Karpas-422 (cell line): Measurements from ENCODE around the gene ALPP. TPM values are rescaled to one million over a fixed set of nuclear protein-coding genes. Genes with fewer than 3 reads are reported as not detected.

ENCODE experiments used
- DNase-seq: peaks from one replicate; pipeline ENCODE4 v3.0.0-alpha.2; 2015
- H2AFZ ChIP-seq: fragments of 200-600 bp; sonication (generic); 2 replicates; pipeline ENCODE4 v1.6.1; 2014; ENCODE audit warnings: antibody characterized with exemption, low read length, mixed read lengths
- H3K27ac ChIP-seq: fragments of 200-600 bp; sonication (generic); 2 replicates; pipeline ENCODE4 v1.5.1; 2014; ENCODE audit warnings: mild to moderate bottlenecking, low read length, moderate library complexity
- H3K27me3 ChIP-seq: fragments of 200-600 bp; sonication (generic); 2 replicates; pipeline ENCODE4 v1.6.1; 2014; ENCODE audit warnings: low read length, mixed read lengths
- H3K36me3 ChIP-seq: fragments of 200-600 bp; sonication (generic); 2 replicates; pipeline ENCODE4 v1.6.1; 2014; ENCODE audit warnings: low read length, mixed read lengths; ENCODE audit not compliant: insufficient read depth
- H3K4me1 ChIP-seq: fragments of 200-600 bp; sonication (generic); 2 replicates; pipeline ENCODE4 v1.6.1; 2014; ENCODE audit warnings: mild to moderate bottlenecking, low read length, mixed read lengths
- H3K4me2 ChIP-seq: fragments of 200-600 bp; sonication (generic); 2 replicates; pipeline ENCODE4 v1.6.1; 2014; ENCODE audit warnings: low read length, low read depth, mild to moderate bottlenecking; ENCODE audit not compliant: poor library complexity, severe bottlenecking
- H3K4me3 ChIP-seq: fragments of 200-600 bp; sonication (generic); 2 replicates; pipeline ENCODE4 v1.5.1; 2014; ENCODE audit warnings: mild to moderate bottlenecking, antibody characterized with exemption, low read length, mixed read lengths
- H3K79me2 ChIP-seq: fragments of 200-600 bp; sonication (generic); 2 replicates; pipeline ENCODE4 v1.6.1; 2014; ENCODE audit warnings: mild to moderate bottlenecking, low read length, mixed read lengths
- H3K9ac ChIP-seq: fragments of 200-600 bp; sonication (generic); 2 replicates; pipeline ENCODE4 v1.6.0; 2014; ENCODE audit warnings: low read length
- H3K9me2 ChIP-seq: fragments of 200-600 bp; sonication (generic), shearing (Covaris generic); replicated peaks from 2 replicates; pipeline ENCODE4 v1.6.0; 2014; ENCODE audit warnings: mild to moderate bottlenecking, low read length, moderate library complexity; ENCODE audit not compliant: insufficient read depth
- H3K9me3 ChIP-seq: fragments of 300-700, 200-600 bp; sonication (generic); 2 replicates; pipeline ENCODE4 v1.6.1; 2014; ENCODE audit warnings: low read length, mixed read lengths
- H4K20me1 ChIP-seq: fragments of 200-600 bp; sonication (generic); 2 replicates; pipeline ENCODE4 v1.6.1; 2014; ENCODE audit warnings: mild to moderate bottlenecking, antibody characterized with exemption, low read length, low read depth; ENCODE audit not compliant: insufficient read depth
- total RNA-seq: library from RNA; depleted of rRNA; stranded (reverse); fragments of >200 nt; shearing (Covaris generic); gene quantifications from 2 replicates; pipeline ENCODE4 v1.2.3, GENCODE V29; 2014; ENCODE audit warnings: low replicate concordance

Gene ALPP
- total RNA-seq, 1 experiment from 2014 or later = not detected

DNA sequence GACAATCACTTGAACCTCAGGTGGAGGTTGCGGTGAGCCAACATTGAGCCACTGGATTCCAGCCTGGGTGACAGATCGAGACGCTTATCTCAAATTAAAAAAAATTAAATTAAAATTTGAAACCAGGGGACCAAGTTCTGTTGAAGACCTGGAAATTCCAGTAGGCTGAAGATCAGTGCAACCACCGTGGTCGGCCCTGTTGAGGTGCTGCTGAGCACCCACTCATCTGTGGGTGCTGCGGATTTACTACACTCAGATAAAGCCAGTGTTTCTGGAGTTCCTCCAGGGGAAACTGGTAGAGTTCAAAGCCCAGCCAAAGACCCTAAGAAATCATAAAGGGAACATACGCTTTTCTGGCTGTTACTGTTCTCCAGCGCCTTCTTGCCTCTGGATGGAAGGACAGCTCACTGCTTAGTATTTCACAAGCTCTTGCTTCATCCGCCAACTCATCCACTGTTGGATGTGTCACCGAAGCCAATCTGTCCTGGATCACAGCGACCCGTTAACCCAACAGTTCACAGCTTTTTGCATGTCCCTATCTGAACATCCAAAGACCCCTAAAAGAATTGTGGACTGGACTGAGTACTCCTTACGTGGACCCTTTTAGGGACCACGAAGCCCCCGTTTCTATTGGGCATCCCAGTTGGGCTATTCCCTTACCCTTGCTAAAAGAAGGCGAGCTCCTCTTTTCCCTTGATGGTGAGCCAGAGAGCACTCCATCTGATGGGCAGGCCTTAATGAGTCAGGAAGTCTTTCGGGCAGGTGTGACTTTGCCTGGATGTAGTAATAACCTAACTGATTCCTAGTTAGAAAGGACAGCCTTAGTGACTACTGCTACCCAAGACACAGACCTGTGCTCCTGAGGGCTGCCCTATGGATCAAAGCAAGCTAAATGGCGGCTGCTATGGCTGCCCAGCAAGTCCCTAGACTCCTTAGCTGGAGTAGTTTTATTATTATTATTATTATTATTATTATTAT, 6.0 kb upstream of the ALPP start:
- Histone ChIP-seq H3K9me3 (no peaks in the 10 kb centered on the region), H3K79me2 (no peaks in the 10 kb centered on the region), H3K9me2 (no peaks in the 10 kb centered on the region), H3K4me2 (no peak overlapping the region), H3K27ac (no peak overlapping the region), H4K20me1 (no peaks in the 10 kb centered on the region), H3K27me3 (no peaks in the 10 kb centered on the region), H3K36me3 (no peaks in the 10 kb centered on the region), H3K9ac (no peak overlapping the region), H2AFZ (no peak overlapping the region), H3K4me1 (no peaks in the 10 kb centered on the region), H3K4me3 (no peak overlapping the region)
- DNase-seq = no peak

DNA sequence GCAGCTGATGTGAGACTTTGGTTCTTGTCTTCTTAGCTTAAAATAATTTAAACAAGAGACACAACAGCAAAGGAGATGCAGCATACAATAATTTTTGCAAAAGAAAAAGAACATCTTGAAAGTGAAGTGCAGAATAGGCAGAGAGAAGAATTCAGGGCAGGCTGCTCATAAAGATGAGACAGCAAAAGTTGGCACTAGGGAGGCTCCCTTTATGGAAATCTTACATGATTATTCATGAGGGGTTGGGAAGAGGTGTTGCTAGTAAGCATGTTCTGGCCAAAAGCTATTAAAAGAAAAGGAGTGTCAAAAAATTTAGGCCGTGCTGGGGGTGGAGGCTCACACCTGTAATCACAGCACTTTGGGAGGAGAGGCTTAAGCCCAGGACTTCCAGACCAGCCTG, 4.2 kb upstream of the ALPP start:
- Histone ChIP-seq H3K9me3 (no peaks in the 10 kb centered on the region), H3K9me2 (no peaks in the 10 kb centered on the region), H2AFZ (no peak overlapping the region), H3K4me3 (no peak overlapping the region), H4K20me1 (no peaks in the 10 kb centered on the region), H3K27ac (no peak overlapping the region), H3K36me3 (no peaks in the 10 kb centered on the region), H3K4me2 (no peak overlapping the region), H3K4me1 (no peaks in the 10 kb centered on the region), H3K9ac (no peak overlapping the region), H3K79me2 (no peaks in the 10 kb centered on the region), H3K27me3 (no peaks in the 10 kb centered on the region)
- no peak for DNase-seq

DNA sequence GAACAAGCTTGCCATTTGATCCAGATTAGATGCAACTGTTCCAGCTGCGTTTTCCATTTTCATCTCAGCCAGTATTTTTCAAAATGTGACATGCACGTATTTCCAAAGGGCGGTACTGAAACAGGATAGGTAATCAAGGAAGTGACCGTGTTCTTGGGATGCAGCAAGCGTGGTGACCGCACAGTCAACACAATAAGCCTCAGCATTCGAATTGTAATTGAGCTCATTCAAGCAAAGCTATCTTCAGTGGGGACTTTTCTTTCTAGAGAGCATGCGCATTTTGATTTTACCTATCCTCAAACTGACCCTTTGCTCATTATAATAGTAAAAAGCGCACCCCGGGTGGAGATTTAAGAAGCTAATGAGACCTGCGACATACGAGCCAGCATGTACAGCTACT, 3.4 kb upstream of the ALPP start:
- H2AFZ ChIP-seq = no peak overlapping the region
- H3K27me3 ChIP-seq = no peaks in the 10 kb centered on the region
- H3K9me3 ChIP-seq = no peaks in the 10 kb centered on the region
- no peak overlapping the region for H3K9ac ChIP-seq
- no peaks in the 10 kb centered on the region for H3K79me2 ChIP-seq
- no peaks in the 10 kb centered on the region for H3K9me2 ChIP-seq
- H3K36me3 ChIP-seq = no peaks in the 10 kb centered on the region
- H4K20me1 ChIP-seq = no peaks in the 10 kb centered on the region
- H3K27ac ChIP-seq = no peak overlapping the region
- H3K4me3 ChIP-seq = no peak overlapping the region
- H3K4me2 ChIP-seq = no peak overlapping the region
- DNase-seq = no peak
- H3K4me1 ChIP-seq = no peaks in the 10 kb centered on the region

DNA sequence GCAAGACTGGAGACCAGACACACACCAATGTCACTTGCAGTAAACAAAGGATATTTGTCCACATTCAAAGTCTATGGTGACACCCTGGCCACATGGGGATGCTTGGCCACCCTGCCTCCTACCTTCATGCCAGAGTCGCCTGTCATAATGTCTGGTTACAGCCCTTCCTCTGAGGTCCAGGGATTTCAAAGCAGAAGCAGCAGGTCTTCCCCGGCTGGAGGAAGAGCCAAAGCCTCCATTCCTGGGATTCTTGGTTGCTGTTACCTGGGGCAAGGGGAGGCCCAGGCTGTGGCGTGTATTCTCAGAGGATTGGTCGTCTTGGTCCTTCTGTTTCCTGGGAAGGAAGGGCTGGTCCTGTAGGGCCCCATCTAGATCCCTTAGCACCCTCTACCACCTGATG, 2.3 kb upstream of the ALPP start:
- Histone ChIP-seq H3K79me2 (no peaks in the 10 kb centered on the region), H3K27ac (no peak overlapping the region), H3K9ac (no peak overlapping the region), H3K4me1 (no peaks in the 10 kb centered on the region), H3K4me2 (no peak overlapping the region), H3K9me3 (no peaks in the 10 kb centered on the region), H3K36me3 (no peaks in the 10 kb centered on the region), H3K4me3 (no peak overlapping the region), H3K9me2 (no peaks in the 10 kb centered on the region), H3K27me3 (no peaks in the 10 kb centered on the region), H4K20me1 (no peaks in the 10 kb centered on the region), H2AFZ (no peak overlapping the region)
- no peak for DNase-seq

DNA sequence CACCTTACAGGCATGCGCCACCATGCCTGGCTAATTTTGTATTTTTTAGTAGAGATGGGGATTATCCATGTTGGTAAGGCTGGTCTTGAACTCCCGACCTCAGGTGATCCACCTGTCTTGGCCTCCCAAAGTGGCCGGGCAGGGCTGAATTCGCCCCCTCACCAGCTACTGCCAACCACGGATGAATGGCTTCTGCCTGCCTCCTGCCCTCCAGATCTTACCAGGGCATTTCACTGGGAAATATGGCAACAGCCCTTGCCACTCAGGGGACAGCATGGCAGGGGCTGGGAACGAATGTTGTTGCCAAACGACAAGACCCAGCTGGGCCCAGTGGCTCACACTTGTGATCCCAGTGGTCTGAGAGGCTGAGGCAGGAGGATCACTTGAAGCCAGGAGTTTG, 1.8 kb upstream of the ALPP start:
- no peak for DNase-seq
- no peak overlapping the region for H3K4me2 ChIP-seq
- H3K9me2 ChIP-seq = no peaks in the 10 kb centered on the region
- no peaks in the 10 kb centered on the region for H3K4me1 ChIP-seq
- no peaks in the 10 kb centered on the region for H3K9me3 ChIP-seq
- no peaks in the 10 kb centered on the region for H3K36me3 ChIP-seq
- H3K9ac ChIP-seq = no peak overlapping the region
- no peaks in the 10 kb centered on the region for H3K27me3 ChIP-seq
- H3K27ac ChIP-seq = no peak overlapping the region
- no peaks in the 10 kb centered on the region for H4K20me1 ChIP-seq
- H2AFZ ChIP-seq = no peak overlapping the region
- no peaks in the 10 kb centered on the region for H3K79me2 ChIP-seq
- no peak overlapping the region for H3K4me3 ChIP-seq

DNA sequence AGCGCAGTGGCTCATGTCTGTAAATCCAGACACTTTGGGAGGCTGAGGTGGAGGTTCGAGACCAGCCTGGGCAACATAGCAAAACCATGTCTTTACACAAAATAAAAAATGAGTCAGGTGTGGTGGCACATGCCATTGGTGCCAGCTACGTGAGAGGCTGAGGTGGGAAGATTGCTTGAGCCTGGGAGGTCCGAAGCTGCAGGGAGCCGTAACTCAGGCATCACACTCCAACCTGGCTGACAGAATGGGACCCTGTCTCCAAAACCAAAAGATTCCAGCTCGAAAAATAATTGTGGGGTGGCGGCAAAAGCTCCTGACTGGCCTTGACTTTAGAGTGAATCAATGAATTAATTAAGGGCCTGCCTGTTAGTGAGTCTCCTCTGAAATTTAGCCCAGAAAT, 1.2 kb upstream of the ALPP start:
- no peak overlapping the region for H2AFZ ChIP-seq
- H3K79me2 ChIP-seq = no peaks in the 10 kb centered on the region
- no peaks in the 10 kb centered on the region for H3K27me3 ChIP-seq
- H3K9ac ChIP-seq = no peak overlapping the region
- H3K36me3 ChIP-seq = no peaks in the 10 kb centered on the region
- no peaks in the 10 kb centered on the region for H3K9me3 ChIP-seq
- H3K4me2 ChIP-seq = no peak overlapping the region
- no peak for DNase-seq
- no peaks in the 10 kb centered on the region for H4K20me1 ChIP-seq
- H3K4me1 ChIP-seq = no peaks in the 10 kb centered on the region
- no peak overlapping the region for H3K27ac ChIP-seq
- no peaks in the 10 kb centered on the region for H3K9me2 ChIP-seq
- no peak overlapping the region for H3K4me3 ChIP-seq

DNA sequence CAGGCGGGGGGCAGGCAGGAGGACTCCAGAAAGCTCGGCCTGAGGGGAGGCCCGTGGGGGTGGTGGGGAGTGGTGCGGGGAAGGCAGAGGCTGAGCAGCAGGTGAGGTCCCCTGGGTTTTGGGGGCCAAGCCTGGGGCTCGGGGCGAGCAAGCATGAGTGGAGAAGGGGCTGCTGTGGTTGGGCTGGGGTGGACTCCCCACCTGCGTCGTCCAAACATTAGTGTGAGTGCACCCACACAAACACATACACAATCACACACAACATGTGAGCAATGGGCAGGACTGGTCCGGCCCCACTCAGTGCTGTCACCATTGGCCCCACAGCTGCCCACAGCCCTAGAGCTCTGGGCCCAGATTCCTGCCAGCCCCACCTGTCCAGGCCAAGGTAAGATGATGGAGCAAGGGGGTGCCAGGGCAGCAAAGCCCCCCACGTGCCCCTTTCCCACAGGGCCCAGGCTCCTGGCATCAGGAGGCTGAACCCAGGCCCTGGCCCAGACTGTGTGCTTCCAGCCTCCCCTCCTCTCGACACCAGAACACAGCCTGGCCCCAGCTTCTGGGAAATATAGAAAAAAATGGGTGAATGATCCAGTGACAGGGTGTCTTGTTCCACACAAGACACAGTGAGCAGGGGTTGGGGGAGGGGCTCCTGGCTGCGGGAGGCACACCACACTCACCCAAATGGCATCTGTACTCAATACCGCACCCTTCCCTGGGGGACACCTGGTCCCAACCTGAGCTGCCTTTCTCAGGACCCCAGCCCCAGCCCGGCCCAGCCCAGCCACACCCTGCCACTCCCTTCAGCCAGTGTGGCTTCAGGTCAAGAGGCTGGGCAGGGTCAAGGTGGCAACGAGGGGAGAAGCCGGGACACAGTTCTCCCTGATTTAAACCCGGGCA, 463 bp upstream of the ALPP start:
- Histone ChIP-seq H3K9me2 (no peaks in the 10 kb centered on the region), H3K4me1 (no peaks in the 10 kb centered on the region), H3K27me3 (no peaks in the 10 kb centered on the region), H3K4me3 (no peak overlapping the region), H3K36me3 (no peaks in the 10 kb centered on the region), H2AFZ (no peak overlapping the region), H3K9me3 (no peaks in the 10 kb centered on the region), H4K20me1 (no peaks in the 10 kb centered on the region), H3K27ac (no peak overlapping the region), H3K79me2 (no peaks in the 10 kb centered on the region), H3K9ac (no peak overlapping the region), H3K4me2 (no peak overlapping the region)
- DNase-seq = no peak
